ENCODE measurements around the gene SLC2A9.

DNA sequence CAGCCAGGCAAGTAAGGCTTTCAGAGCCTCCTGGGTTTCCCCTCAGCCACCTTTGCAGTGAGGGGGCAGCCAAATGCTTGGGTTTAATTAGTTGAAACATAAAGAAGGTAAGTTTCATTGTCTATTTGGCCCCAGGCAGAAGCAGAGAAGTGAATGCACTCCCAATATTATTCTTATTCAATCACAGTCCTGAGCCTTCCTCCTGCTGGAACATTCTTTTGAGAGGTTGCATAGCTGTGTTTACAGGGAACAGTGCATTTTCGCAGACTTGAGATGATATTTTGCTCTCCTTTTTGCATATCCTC, 13.9 kb downstream of the SLC2A9 start:
- TF ChIP-seq, protein P1, sequence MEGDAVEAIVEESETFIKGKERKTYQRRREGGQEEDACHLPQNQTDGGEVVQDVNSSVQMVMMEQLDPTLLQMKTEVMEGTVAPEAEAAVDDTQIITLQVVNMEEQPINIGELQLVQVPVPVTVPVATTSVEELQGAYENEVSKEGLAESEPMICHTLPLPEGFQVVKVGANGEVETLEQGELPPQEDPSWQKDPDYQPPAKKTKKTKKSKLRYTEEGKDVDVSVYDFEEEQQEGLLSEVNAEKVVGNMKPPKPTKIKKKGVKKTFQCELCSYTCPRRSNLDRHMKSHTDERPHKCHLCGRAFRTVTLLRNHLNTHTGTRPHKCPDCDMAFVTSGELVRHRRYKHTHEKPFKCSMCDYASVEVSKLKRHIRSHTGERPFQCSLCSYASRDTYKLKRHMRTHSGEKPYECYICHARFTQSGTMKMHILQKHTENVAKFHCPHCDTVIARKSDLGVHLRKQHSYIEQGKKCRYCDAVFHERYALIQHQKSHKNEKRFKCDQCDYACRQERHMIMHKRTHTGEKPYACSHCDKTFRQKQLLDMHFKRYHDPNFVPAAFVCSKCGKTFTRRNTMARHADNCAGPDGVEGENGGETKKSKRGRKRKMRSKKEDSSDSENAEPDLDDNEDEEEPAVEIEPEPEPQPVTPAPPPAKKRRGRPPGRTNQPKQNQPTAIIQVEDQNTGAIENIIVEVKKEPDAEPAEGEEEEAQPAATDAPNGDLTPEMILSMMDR (IDR thresholded peaks at IDR 0.05; ENCODE audit: insufficient read depth, low read depth, low read length): no peak
- no peak for TF ChIP-seq EZH2 (IDR thresholded peaks at IDR 0.05; ENCODE audit: insufficient read depth, low read length)

Measured in astrocyte (in vitro differentiated cells and primary cell).